ENCODE results near the gene VGF.
"Not testable (repeated sequence)": the region's sequence is repeated elsewhere in the genome, so short reads cannot be mapped to it uniquely, and the experiment has no call there.

DNA sequence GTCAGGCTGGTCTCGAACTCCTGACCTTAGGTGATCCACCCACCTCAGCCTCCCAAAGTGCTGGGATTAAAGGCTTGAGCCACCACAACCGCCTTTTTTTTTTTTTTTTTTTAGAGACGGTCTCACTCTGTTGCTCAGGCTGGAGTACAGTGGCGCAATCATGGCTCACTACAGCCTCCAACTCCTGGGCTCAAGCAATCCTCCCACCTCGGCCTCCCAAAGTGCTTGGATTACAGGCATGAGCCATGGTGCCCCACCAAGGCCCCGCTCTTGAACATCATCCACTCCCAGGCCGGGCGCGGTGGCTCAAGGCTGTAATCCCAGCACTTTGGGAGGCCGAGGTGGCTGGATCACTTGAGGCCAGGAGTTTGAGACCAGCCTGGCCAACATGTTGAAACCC is 34.2 kb upstream of the VGF start:
- TF ChIP-seq EZH2 (IDR thresholded peaks at IDR 0.05; ENCODE audit: borderline replicate concordance, low read depth, low read length, severe bottlenecking); FOS (IDR thresholded peaks at IDR 0.05; ENCODE audit: borderline replicate concordance, insufficient read depth, low read length): not testable (repeated sequence)
- TF ChIP-seq, protein P1, sequence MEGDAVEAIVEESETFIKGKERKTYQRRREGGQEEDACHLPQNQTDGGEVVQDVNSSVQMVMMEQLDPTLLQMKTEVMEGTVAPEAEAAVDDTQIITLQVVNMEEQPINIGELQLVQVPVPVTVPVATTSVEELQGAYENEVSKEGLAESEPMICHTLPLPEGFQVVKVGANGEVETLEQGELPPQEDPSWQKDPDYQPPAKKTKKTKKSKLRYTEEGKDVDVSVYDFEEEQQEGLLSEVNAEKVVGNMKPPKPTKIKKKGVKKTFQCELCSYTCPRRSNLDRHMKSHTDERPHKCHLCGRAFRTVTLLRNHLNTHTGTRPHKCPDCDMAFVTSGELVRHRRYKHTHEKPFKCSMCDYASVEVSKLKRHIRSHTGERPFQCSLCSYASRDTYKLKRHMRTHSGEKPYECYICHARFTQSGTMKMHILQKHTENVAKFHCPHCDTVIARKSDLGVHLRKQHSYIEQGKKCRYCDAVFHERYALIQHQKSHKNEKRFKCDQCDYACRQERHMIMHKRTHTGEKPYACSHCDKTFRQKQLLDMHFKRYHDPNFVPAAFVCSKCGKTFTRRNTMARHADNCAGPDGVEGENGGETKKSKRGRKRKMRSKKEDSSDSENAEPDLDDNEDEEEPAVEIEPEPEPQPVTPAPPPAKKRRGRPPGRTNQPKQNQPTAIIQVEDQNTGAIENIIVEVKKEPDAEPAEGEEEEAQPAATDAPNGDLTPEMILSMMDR (IDR thresholded peaks at IDR 0.05; ENCODE audit: extremely low read depth in 1 of 2, insufficient read depth in 1 of 2, low read depth in 1 of 2, low read length in 2 of 2): not testable (repeated sequence)

Data from endothelial cell of umbilical vein (primary cell).